DND-41 (cell line): ENCODE measurements around the gene PLEKHG1.

ENCODE experiments used
- ATAC-seq: fragments of 200-7000 bp; cut with Tn5 transposase; 3 replicates; pipeline ENCODE4 v1.9.1; 2021; ENCODE audit warnings: low read depth; ENCODE audit not compliant: insufficient read depth
- DNase-seq: peaks from one replicate; pipeline ENCODE4 v3.0.0-alpha.2; 2020
- H2AFZ ChIP-seq: 2 replicates; pipeline ENCODE4 v1.6.0; 2012; ENCODE audit warnings: low read depth, low read length
- H3K27ac ChIP-seq: 2 replicates; pipeline ENCODE4 v1.5.1; 2012; ENCODE audit warnings: low read length, inconsistent platforms
- H3K27me3 ChIP-seq: fragments of 200-600 bp; sonication (generic); 2 replicates; pipeline ENCODE4 v1.6.0; 2012; ENCODE audit warnings: low read length, mild to moderate bottlenecking, inconsistent platforms; ENCODE audit not compliant: insufficient read depth, poor library complexity
- H3K36me3 ChIP-seq: 2 replicates; pipeline ENCODE4 v1.5.1; 2012; ENCODE audit warnings: low read length, inconsistent platforms; ENCODE audit not compliant: insufficient read depth
- H3K4me1 ChIP-seq: 2 replicates; pipeline ENCODE4 v1.5.1; 2012; ENCODE audit warnings: mild to moderate bottlenecking, low read length; ENCODE audit not compliant: insufficient read depth
- H3K4me2 ChIP-seq: 2 replicates; pipeline ENCODE4 v1.6.0; 2012; ENCODE audit warnings: mild to moderate bottlenecking, moderate library complexity, low read length, inconsistent platforms; ENCODE audit not compliant: insufficient read depth
- H3K4me3 ChIP-seq, 2 experiments: fragments of 200-600 bp in 1 of 2; shearing (Covaris generic) in 1 of 2; 2 replicates each; pipeline ENCODE4 v1.5.1; 2012 to 2016; ENCODE audit warnings: inconsistent platforms in 2 of 2, low read length in 2 of 2, mild to moderate bottlenecking in 2 of 2, low read depth in 1 of 2, moderate library complexity in 1 of 2
- H3K79me2 ChIP-seq: 2 replicates; pipeline ENCODE4 v1.6.0; 2012; ENCODE audit warnings: low read length, inconsistent platforms; ENCODE audit not compliant: insufficient read depth
- H3K9ac ChIP-seq: 2 replicates; pipeline ENCODE4 v1.6.0; 2012; ENCODE audit warnings: low read depth, mild to moderate bottlenecking, inconsistent platforms, low read length, moderate library complexity
- H3K9me3 ChIP-seq: 2 replicates; pipeline ENCODE4 v1.5.1; 2012; ENCODE audit warnings: low read length, moderate library complexity, mild to moderate bottlenecking, inconsistent platforms; ENCODE audit not compliant: insufficient read depth, severe bottlenecking
- H4K20me1 ChIP-seq: 2 replicates; pipeline ENCODE4 v1.6.0; 2012; ENCODE audit warnings: low read length; ENCODE audit not compliant: insufficient read depth
- EZH2 ChIP-seq: IDR thresholded peaks from 3 replicates; pipeline ENCODE4 v1.6.1; 2012; ENCODE audit warnings: borderline replicate concordance, low read depth, mild to moderate bottlenecking, moderate library complexity, low read length, inconsistent platforms; ENCODE audit not compliant: severe bottlenecking
- TF ChIP-seq, protein P1 (sequence below): IDR thresholded peaks from 2 replicates; pipeline ENCODE4 v1.5.1; 2012; ENCODE audit warnings: borderline replicate concordance, low read length, moderate library complexity, mild to moderate bottlenecking; ENCODE audit not compliant: poor library complexity, severe bottlenecking; ENCODE audit errors: extremely low read depth

Gene PLEKHG1

DNA sequence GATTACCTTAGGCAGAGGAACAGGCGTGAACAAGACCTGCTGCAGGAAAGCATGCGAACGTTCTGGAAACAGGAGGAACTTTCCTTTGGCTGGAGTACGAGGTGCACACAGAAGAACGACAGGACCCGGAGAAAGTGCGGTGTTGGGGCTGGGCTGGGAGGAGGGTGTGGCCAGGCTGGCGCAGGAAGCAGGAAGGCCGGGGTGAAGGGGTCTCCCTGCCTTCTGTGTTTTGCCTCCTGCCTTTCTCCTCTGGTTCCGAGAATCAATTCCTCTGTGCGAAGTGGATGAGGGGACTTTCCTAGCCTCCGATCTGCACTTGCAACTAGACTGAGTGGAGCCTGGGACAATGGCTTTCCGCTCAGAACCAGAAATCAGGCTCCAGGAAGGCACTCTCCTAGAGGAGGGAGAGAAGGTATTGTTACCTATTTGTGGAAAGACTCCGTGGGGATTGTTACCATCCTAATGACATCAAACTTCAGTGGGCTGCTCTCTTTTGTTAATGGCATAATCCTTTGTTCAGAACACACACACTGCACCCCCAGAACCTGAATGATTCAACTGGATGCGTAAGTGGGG is 22.9 kb upstream of the PLEKHG1 start:
- Histone ChIP-seq H3K9ac (no peak overlapping the region), H3K4me2 (no peak overlapping the region), H3K4me3 (no peak overlapping the region), H2AFZ (no peak overlapping the region), H3K27ac (no peak overlapping the region), H3K9me3 (no peaks in the 10 kb centered on the region), H3K4me1 (no peaks in the 10 kb centered on the region), H3K79me2 (no peaks in the 10 kb centered on the region), H3K36me3 (no peaks in the 10 kb centered on the region), H3K27me3 (peaks cover 9% of the 10 kb centered on the region), H4K20me1 (no peaks in the 10 kb centered on the region; the same call in 1 of the 2 replicates)
- DNase-seq (no peak), ATAC-seq (no peak)
- TF ChIP-seq, protein P1, sequence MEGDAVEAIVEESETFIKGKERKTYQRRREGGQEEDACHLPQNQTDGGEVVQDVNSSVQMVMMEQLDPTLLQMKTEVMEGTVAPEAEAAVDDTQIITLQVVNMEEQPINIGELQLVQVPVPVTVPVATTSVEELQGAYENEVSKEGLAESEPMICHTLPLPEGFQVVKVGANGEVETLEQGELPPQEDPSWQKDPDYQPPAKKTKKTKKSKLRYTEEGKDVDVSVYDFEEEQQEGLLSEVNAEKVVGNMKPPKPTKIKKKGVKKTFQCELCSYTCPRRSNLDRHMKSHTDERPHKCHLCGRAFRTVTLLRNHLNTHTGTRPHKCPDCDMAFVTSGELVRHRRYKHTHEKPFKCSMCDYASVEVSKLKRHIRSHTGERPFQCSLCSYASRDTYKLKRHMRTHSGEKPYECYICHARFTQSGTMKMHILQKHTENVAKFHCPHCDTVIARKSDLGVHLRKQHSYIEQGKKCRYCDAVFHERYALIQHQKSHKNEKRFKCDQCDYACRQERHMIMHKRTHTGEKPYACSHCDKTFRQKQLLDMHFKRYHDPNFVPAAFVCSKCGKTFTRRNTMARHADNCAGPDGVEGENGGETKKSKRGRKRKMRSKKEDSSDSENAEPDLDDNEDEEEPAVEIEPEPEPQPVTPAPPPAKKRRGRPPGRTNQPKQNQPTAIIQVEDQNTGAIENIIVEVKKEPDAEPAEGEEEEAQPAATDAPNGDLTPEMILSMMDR = no peak
- TF ChIP-seq EZH2 = no peak

DNA sequence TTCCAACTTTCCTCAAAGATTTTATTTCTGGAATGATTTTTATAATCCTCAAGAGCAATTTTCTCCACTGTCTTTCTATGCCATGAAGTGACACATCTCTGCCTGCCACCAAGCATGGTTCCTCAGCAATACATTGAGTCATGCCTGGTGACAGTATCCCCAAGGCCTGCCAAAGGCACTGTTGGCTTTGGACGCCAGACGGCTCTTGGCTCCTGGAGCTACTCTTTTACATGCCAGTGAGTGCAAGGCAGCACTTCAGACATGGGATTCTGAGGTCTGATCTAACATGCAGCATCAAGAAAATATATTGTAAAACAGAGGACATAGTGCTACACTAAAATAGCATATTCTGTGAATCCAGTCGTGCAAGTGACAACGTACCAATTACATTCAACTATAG is 20.1 kb upstream of the PLEKHG1 start:
- no peak overlapping the region for H3K4me3 ChIP-seq
- H2AFZ ChIP-seq = no peak overlapping the region
- H3K9ac ChIP-seq = no peak overlapping the region
- H3K36me3 ChIP-seq = no peaks in the 10 kb centered on the region
- H3K9me3 ChIP-seq = no peaks in the 10 kb centered on the region
- no peak overlapping the region for H3K27ac ChIP-seq
- DNase-seq = no peak
- peaks cover 8% of the 10 kb centered on the region for H3K27me3 ChIP-seq
- H3K4me2 ChIP-seq = no peak overlapping the region
- H4K20me1 ChIP-seq = no peaks in the 10 kb centered on the region
- TF ChIP-seq EZH2 = no peak
- TF ChIP-seq, protein P1 = no peak
- no peaks in the 10 kb centered on the region for H3K79me2 ChIP-seq
- H3K4me1 ChIP-seq = no peaks in the 10 kb centered on the region
- no peak for ATAC-seq

DNA sequence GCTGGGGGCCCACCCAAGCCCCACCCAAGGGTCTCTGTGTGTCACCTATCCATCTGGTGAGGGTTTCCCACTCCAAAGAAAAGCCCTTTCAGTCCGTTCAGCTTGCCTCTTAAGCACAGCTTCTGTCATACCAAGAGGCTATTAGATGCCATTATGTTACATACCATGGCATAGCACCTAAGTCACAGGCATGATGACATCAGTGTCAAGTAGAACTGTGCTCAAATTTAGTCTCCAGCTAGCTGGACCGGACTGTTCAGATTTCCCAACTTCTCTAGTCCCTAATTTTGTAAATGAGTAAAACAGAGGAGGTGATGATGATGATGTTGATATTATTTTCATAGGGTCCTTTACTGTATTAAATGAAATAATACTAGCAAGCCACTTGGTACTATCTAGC is 19.2 kb upstream of the PLEKHG1 start:
- TF ChIP-seq EZH2 = no peak
- TF ChIP-seq, protein P1 = no peak
- no peak for ATAC-seq
- H3K9ac ChIP-seq = no peak overlapping the region
- H3K4me2 ChIP-seq = no peak overlapping the region
- H2AFZ ChIP-seq = no peak overlapping the region
- H3K4me3 ChIP-seq = no peak overlapping the region
- H4K20me1 ChIP-seq = no peaks in the 10 kb centered on the region
- H3K4me1 ChIP-seq = no peaks in the 10 kb centered on the region
- no peaks in the 10 kb centered on the region for H3K36me3 ChIP-seq
- H3K9me3 ChIP-seq = no peaks in the 10 kb centered on the region
- H3K27ac ChIP-seq = no peak overlapping the region
- H3K79me2 ChIP-seq = no peaks in the 10 kb centered on the region
- DNase-seq = no peak
- peaks cover 7% of the 10 kb centered on the region for H3K27me3 ChIP-seq

DNA sequence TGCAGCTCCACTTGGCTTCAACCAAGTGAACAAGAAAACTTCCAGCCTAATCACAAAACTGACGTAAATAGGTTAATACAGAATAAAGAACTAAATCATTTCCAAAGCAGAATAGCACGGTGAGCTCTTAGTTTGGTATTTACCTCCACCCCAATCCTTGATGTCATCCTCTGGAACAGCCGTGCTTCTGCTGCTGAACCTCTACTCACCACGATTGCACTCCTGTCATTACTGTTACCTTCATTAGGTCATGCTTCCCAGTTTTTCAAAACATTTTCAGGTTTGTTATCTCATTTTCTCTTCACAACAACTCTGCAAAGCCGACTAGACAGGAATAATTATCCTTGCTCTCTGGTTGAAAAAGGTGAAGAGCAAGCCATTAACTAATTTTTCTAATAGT is 15.6 kb upstream of the PLEKHG1 start:
- no peak overlapping the region for H3K9ac ChIP-seq
- no peak overlapping the region for H3K27ac ChIP-seq
- no peaks in the 10 kb centered on the region for H3K36me3 ChIP-seq
- no peak overlapping the region for H2AFZ ChIP-seq
- no peaks in the 10 kb centered on the region for H3K4me1 ChIP-seq
- H4K20me1 ChIP-seq = no peaks in the 10 kb centered on the region
- H3K4me2 ChIP-seq = no peak overlapping the region
- H3K4me3 ChIP-seq = no peak overlapping the region
- no peaks in the 10 kb centered on the region for H3K9me3 ChIP-seq
- H3K79me2 ChIP-seq = no peaks in the 10 kb centered on the region
- peaks cover 5% of the 10 kb centered on the region for H3K27me3 ChIP-seq
- ATAC-seq (no peak), DNase-seq (no peak)
- no peak for TF ChIP-seq EZH2
- TF ChIP-seq, protein P1 = no peak
